ENCODE measurements around the gene ZBED6.
"Not testable (repeated sequence)": the region's sequence is repeated elsewhere in the genome, so short reads cannot be mapped to it uniquely, and the experiment has no call there.

Gene ZBED6

DNA sequence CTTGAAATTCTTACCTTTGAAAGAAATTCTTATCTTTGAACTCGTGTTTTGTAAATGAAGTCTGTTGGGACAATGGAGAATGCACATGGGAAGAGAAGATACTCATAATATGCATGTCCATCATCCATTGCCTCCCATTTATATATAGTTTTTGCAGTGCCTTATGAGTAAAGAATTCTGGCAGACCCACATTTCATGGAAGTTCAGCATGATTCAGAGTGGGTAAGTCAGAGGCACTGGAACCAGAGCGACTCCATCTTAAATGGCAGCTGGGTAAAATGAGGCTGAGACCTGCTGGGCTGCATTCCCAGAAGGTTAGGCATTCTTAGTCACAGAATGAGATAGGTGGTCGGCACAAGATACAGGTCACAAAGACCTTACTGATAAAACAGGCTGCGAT lies 16.6 kb upstream of the ZBED6 start:
- DNase-seq: no peak

DNA sequence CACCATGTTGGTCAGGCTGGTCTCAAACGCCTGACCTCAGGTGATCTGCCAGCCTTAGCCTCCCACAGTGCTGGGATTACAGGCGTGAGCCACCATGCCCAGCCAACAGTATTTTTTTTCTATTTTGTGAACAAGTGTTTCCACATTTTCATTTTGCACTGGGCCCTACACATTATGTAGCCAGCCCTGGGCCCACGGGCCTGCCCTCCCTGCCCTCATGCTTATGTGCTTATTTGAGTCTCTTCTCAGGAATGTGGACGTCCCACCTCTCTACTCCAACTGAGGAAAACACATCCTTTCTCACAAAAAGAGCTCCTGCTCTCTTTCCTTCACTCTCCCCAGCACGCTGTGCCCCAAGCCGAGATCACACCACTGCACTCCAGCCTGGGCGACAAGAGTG lies 13.5 kb upstream of the ZBED6 start:
- DNase-seq: no peak

DNA sequence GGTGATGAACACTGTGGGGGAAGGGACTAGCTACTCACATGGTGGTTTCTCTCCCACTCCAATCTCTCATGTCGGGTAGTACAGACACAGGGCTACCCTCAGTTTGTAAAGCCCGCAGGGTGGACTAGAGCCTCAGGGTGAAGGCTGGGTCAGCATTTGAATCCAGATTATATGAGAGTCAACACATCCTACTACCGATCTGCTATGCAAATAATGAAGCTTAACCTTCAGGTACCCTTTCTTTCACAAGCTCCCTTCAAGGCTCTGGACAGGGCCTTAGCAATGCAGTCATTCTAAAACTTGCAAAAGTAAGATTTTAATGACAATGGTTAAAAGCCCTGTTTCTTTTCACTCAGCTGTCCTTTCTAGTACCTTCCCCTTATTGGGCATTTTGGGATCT lies 5.5 kb upstream of the ZBED6 start:
- no peak for DNase-seq

DNA sequence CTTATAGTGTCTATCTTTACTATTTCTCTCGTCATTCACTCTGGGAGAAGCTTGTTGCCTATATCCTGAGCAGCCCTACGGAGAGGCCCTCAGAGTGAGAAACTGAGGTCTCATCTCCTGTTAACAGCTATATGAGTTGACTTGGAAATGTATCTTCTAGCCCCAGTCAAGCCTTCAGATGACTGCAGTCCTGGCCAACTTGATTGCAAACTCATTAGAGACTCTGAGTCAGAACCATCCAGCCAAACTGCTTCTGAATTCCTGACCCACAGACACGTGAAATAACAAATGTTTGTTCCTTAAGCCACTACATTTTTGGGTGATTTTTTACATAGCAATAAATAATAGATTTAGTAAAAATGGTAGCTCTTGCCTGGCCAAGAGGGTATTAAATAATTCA lies 3.9 kb upstream of the ZBED6 start:
- no peak for DNase-seq

DNA sequence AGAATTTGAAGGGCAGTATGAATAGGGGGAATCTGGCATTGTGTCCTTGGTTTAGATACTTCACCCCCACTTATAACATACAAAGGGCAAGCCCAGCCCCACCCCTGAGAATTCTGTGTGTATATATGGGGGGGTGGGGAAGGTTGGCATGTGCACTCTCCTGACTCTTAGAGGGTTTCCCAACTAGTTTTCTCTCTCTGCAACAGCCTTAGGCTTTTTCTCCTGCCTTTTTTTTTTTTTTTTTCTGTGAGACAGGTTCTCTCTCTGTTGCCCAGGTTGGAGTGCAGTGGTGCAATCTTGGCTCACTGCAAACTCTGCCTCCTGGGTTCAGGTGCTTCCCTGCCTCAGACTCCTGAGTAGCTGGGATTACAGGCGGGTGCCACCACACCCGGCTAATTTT lies 2.9 kb upstream of the ZBED6 start:
- no peak for DNase-seq

DNA sequence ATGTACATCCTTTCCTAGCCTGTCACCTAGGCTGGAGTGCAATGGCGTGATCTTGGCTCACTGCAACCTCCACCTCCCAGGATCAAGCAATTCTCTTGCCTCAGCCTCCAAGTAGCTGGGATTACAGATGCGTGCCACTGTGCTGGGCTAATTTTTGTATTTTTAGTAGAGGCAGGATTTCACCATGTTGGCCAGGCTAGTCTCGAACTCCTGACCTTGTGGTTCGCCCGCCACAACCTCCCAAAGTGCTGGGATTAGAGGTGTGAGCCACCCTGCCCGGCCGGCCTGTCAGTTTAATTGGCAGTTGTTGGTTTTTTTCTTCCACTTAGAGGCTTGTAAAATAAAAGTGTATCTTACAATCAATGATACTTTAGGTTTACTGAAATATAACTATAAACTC lies 1.9 kb upstream of the ZBED6 start:
- not testable (repeated sequence) for DNase-seq

DNA sequence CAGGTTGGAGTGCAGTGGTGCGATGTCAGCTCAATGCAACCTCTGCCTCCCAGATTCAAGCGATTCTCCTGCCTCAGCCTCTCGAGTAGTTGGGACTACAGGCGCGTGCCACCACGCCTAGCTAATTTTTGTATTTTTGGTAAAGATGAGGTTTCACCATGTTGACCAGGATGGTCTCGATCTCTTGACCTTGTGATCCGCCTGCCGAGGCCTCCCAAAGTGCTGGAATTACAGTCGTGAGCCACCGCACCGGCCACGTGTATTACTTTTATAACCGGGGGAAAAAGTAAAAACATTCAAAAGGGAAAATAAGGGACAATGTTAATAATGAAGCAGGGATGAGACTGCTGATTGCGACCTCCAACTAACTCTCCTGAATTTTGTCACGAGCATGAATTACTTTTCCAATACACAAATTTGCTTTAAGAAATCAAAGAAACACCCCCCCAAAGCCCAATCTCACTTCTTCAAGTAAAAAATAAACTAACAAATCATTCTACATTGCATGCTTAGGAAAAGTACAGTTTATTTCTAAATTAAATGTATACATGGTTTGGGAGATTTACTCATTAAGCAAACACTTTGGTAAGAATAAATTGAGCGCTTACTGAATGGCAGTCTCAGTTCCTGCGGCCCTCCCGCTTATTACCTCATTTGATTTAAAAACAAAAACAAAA lies 521 bp upstream of the ZBED6 start:
- no peak for DNase-seq

DNA sequence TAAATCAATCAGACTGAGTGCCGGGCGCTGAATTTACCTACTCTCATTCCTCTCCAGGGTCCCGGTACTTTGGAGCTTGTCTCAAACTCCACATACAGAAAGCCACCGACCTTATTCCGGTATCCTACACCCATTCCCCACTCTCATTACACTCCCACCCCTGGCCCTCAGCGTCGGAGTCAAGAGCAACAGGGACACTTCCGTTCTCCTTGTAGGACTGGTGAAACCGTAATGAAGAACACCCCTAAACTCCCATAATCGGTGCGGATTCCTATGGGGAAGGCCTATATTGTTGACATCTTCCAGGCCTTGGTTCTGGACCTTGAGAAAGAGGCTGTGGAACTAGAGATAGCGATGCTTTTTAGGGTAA lies 798 bp downstream of the ZBED6 start:
- peak; percentile 61 for DNase-seq

DNA sequence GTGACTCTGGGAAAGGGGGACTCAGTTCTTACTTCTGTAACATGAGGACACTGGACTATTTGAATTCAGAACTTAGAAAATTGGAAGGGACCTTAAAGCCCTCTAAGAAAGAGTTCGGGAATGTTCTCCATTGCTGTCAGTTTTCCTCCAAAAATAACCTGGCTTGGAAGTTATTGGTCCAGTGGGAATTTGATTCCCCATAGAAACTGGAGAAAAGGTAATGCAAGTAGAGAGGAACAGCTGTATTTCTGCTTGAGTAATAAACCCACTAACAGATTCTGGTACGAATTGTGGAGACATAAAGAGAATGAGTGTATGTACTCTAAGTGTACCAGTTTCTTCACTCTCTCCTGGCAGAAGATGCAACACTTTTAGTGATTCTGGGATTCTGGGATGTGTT lies 1.8 kb downstream of the ZBED6 start:
- no peak for DNase-seq

DNA sequence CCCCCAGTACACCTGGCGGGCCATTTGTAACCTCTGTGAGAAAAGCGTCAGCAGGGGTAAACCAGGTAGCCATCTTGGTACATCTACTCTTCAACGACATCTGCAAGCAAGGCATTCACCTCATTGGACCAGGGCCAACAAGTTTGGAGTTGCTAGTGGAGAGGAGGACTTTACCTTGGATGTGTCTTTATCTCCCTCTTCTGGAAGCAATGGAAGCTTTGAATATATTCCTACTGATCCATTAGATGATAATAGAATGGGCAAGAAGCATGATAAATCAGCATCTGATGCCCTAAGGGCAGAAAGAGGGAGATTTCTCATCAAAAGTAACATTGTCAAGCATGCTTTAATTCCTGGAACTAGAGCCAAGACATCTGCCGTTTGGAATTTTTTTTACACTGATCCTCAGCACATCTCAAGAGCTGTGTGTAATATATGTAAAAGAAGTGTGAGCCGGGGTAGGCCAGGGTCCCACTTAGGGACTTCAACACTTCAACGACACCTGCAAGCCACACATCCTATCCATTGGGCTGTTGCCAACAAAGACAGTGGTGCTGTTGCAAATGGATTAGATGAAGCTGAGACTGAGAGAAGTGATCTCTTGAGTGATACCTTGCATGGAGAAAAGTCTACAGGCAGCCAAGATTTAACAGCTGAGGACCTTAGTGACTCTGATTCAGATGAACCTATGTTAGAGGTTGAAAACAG lies 2.7 kb downstream of the ZBED6 start:
- DNase-seq: no peak

DNA sequence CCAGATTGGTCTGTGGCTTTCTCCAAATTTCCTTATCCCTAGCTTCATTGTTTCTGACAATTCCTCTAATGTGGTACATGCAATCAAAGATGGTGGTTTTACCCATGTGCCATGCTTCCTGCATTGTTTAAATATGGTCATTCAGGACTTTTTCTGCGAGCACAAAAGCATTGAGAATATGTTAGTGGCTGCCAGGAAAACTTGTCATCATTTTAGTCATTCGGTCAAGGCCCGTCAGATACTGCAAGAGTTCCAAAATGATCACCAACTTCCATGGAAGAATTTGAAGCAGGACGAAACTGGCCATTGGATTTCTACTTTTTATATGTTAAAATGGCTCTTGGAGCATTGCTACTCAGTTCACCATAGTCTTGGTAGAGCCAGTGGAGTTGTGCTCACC lies 3.7 kb downstream of the ZBED6 start:
- DNase-seq: no peak

DNA sequence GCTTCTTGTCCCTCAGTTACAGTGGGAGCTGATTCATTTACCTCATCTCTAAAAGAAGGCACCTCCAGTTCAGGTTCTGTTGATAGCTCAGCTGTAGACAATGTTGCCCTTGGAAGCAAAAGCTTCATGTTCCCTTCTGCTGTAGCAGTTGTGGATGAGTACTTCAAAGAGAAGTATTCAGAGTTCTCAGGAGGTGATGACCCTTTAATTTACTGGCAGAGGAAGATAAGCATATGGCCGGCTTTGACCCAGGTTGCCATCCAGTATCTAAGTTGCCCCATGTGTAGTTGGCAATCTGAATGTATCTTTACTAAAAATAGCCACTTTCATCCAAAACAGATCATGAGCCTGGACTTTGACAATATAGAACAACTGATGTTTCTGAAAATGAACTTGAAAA lies 4.5 kb downstream of the ZBED6 start:
- no peak for DNase-seq

DNA sequence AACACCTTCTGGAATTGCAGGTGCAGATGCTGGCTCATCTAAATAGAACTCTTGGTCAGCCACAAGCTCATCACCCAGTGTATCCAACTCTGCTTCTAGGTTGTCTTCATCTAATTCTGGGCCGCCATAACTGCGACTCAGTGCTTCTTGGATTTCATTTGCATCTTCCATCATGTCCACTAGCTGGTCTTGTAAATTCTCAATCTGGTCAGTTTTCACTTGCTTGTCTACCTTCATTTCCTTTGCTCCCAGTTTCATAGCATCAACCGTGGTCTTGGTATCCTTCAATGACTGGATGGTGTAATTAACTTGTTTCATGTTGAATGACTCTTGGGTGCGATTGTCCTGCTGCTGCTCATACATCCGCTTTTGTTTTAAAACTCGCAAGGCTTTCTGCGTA lies 10.3 kb downstream of the ZBED6 start:
- no peak for DNase-seq

DNA sequence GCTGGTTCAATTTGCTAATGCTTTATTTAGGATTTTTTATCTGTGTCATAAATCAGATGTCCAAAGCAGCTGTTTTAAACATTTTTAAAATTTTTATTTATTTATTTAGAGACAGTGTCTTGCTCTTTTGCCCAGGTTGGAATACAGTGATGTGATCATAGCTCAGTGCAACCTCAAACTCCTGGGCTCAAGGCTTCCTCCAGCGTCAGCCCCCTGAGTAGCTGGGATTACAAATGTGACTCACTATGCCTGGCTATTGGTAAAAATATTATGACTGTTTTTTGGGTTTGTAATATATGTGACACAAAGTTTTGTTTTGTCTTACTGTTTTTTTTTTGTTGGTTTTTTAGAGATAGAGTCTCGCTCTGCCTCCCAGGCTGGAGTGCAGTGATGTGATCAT lies 11.8 kb downstream of the ZBED6 start:
- no peak for DNase-seq

DNA sequence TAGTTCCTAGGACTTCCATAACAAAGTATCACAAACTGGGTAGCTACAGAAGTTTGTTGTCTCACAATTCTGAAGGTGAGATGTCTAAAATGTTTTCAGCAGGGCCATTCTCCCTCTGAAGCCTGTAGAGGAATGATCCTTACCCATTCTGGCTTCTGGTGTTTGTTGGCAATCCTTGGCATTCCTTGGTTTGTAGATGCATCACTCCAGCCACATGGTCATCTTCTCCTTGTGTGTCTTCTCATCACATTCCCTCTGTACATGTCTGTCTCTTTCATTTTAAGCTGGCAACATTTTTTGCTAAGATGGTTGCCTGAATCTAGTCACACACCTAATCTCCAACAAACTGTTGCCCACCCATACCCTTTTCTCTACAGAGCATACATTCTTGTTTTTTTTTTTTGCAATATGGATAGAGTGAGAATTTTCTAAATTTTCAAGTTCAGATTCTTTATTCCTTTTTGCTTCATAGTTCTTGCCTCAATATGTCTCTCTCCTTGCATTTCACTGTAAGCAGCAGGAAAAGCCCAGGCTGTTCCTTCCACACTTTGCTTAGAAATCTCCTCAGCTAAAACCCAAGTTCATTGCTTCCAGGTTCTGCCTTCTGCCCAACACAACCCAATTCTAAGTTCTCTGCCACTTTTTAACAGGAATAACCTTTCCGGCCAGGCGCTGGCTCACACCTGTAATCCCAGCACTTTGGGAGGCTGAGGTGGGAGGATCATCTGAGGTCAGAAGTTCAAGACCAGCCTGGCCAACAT lies 18.3 kb downstream of the ZBED6 start:
- no peak for DNase-seq

DNA sequence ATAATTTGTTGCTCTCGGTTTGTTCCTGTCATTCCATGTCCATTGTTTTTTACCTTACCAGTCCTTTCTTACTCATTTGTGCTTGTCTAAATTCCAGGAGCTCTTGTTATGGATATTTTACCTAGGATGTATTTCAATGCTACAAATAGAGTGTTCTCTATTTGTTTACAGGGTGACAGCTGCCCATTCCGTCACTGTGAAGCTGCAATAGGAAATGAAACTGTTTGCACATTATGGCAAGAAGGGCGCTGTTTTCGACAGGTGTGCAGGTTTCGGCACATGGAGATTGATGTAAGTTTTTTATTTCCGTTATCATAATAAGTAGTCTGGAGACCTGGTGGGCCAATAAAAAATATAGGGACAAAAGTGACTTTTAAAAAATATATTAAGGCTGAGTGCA lies 23.0 kb downstream of the ZBED6 start:
- no peak for DNase-seq

DNA sequence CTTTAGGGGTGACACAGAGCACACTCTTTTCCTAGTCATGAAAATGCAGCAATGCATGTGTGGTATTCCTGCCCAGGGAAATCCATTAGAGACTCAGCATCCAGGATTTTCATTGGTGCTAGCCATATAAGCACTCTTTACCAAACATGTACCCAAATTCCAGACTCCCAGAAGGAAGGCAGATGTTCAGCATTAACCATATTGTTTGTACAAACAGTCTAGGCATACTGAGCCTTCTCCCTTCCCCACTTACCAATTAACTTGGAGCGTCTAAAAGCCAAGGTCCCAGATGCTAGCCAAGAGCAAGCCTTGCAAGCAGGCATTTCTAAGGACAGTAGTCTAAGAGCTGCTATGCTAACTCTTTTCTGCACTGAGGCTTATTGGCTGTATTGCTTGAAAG lies 27.9 kb downstream of the ZBED6 start:
- no peak for DNase-seq

DNA sequence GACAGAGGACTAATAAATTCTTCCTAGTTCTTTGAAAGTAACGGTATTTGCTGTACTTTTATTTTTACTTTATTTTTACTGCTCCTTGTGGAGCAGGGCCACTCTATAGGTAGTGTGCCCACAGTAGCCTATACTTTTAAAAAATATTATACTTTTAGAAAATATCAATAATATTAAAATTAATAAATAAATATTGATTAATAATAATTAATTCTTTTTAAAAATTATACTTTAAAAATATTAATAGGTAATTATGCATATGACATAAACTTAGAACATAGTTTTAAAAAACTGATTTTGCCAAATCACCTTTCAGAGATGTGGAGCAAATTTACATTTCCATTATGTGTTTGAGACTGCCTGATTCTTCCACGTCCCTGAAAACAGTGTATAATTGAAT lies 30.8 kb downstream of the ZBED6 start:
- DNase-seq: no peak

DNA sequence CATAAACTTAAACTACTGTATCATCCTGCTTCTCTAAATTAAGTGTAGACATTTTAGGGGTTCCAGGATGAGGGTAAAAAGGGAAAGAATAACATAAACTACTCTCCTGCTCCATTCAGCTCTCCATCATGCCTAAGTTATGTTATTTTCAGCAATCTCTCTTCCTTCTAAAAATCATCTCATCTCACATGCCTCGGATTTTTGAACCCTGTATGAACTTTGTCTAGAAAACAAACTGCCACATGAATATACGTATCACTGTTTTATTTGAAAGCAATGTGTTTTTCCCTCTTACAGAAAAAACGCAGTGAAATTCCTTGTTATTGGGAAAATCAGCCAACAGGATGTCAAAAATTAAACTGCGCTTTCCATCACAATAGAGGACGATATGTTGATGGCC lies 32.6 kb downstream of the ZBED6 start:
- DNase-seq: no peak

DNA sequence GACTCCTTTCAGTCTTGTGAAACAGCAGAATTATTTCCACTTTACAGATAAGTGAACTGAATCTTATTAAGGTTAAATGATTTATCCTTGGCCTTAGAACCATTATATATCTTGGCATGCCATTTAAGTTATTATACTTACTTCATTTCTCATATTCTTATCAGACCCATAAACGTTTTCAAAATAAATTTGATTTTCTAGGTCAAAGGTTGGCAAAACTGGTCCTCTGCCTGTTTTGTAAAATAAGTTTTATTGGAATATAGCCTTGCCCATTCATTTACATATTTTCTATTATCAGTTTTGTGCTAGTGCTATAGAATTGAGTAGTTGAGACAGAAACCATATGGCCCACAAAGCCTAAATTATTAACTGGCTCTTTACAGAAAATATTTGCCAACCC lies 33.1 kb downstream of the ZBED6 start:
- DNase-seq: no peak

DNA sequence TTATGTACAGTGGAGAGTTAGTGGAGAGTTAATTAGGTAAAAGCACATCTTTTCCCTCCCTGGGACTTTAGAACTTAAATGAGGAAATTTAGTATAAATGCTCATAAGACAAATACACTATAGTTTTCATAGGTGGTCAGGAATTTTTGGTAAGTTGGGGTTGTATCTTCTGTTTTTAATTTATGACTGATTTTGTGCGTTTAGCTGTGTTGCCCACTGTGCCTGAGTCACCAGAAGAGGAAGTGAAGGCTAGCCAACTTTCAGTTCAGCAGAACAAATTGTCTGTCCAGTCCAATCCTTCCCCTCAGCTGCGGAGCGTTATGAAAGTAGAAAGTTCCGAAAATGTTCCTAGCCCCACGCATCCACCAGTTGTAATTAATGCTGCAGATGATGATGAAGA lies 33.8 kb downstream of the ZBED6 start:
- not testable (repeated sequence) for DNase-seq

DNA sequence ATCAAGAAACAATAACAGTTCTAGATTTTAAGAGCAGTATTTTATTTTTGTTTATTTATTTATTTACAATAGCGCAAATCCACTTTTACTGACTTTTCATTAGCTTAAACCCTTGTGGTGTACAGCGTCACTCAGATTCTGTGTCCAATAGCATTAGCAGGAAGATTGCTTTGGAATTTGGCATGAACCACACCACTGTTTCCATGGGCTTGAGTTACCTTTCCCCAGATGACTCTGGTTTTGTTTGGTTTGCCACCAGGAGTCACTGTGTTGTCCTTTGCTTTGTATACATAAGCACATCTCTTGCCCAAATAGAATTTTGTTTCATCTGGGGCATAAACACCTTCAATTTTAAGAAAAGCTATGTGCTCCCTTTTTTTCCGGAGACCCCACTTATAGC lies 40.1 kb downstream of the ZBED6 start:
- DNase-seq: no peak

DNA sequence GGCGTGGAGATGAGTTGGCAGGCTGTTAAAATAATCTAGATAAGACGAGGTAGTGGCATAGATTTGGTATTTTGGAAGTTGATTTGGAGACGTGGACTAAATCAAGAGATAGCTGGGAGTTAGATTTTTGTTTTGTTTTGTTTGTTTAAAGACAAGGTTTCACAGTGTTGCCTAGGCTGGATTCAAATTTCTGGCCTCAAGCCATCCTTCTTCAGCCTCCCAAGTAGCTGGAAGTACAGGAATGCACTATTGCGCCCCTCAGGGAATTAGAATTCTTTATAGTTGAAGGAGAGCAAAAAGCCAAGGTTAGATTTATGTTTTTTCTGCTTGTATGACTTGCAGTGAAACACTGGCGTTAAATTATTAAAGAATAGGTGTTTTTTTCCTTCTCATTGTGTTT lies 43.7 kb downstream of the ZBED6 start:
- no peak for DNase-seq

DNA sequence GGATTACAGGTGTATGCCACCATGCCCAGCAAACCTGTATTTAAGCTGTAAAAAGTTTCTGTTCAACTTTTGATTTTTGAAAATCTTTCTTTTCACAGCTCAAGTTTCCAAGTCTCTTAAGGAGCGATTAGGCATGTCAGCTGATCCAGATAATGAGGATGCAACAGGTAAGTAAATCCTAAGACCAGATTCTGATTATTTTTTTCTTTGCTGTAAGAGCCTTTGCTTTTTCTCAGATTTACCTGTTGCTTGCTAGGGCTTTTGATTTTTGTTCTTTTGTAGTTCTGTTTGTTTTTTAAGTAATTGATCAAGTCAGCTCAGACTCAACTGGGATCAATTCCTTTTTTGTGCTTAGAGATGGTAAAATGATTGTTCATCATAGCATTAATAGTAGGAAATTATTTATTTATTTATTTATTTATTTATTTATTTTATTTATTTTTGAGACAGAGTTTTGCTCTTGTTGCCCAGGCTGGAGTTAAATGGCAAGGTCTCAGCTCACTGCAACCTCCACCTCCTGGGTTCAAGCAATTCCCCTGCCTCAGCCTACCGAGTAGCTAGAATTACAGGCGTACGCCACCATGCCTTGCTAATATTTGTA lies 44.9 kb downstream of the ZBED6 start:
- DNase-seq: no peak
